SU-DHL-6 (cell line): ENCODE data around the gene GSDME.

ENCODE experiments used
- H2AFZ ChIP-seq: fragments of 200-600 bp; sonication (generic); 2 replicates; pipeline ENCODE4 v1.6.1; 2014; ENCODE audit warnings: low read depth, mild to moderate bottlenecking, moderate library complexity, mixed read lengths, antibody characterized with exemption, low read length; ENCODE audit not compliant: severe bottlenecking
- H3F3A ChIP-seq: fragments of 200-600 bp; shearing (Covaris generic); 2 replicates; pipeline ENCODE4 v1.6.0; 2016; ENCODE audit warnings: antibody characterized with exemption, mild to moderate bottlenecking; ENCODE audit not compliant: insufficient read depth
- H3K27ac ChIP-seq: fragments of 200-600 bp; sonication (generic); 2 replicates; pipeline ENCODE4 v1.5.1; 2016; ENCODE audit warnings: low read depth, mild to moderate bottlenecking, low read length, moderate library complexity, mixed read lengths
- H3K27me3 ChIP-seq: fragments of 200-600 bp; sonication (generic), shearing (Covaris generic); 2 replicates; pipeline ENCODE4 v1.6.0; 2014; ENCODE audit warnings: mild to moderate bottlenecking, low read length
- H3K36me3 ChIP-seq: fragments of 200-600 bp; sonication (generic); 2 replicates; pipeline ENCODE4 v1.6.1; 2014; ENCODE audit warnings: mild to moderate bottlenecking, low read length, mixed read lengths
- H3K4me2 ChIP-seq: fragments of 300-600, 200-600 bp; shearing (Covaris generic), sonication (generic); 2 replicates; pipeline ENCODE4 v1.6.0; 2014; ENCODE audit warnings: low read length, low read depth, mild to moderate bottlenecking; ENCODE audit not compliant: poor library complexity, severe bottlenecking
- H3K4me3 ChIP-seq: fragments of 200-600 bp; sonication (generic); 2 replicates; pipeline ENCODE4 v1.5.1; 2014; ENCODE audit warnings: antibody characterized with exemption, low read length, mild to moderate bottlenecking, mixed read lengths; ENCODE audit not compliant: insufficient read depth, poor library complexity, severe bottlenecking
- H3K79me2 ChIP-seq: fragments of 200-600 bp; sonication (generic); 2 replicates; pipeline ENCODE4 v1.6.1; 2014; ENCODE audit warnings: mild to moderate bottlenecking, low read length, moderate library complexity; ENCODE audit not compliant: insufficient read depth
- H3K9ac ChIP-seq: fragments of 200-600 bp; sonication (generic); 2 replicates; pipeline ENCODE4 v1.7.0; 2014; ENCODE audit warnings: mild to moderate bottlenecking, low read length
- H3K9me2 ChIP-seq: fragments of 200-600 bp; sonication (generic); replicated peaks from 2 replicates; pipeline ENCODE4 v1.6.1; 2014; ENCODE audit warnings: low read length; ENCODE audit not compliant: insufficient read depth
- H3K9me3 ChIP-seq: fragments of 200-600 bp; sonication (generic); 2 replicates; pipeline ENCODE4 v1.6.1; 2014; ENCODE audit warnings: low read length, mixed read lengths; ENCODE audit not compliant: insufficient read depth
- H4K20me1 ChIP-seq: fragments of 200-600 bp; sonication (generic); 2 replicates; pipeline ENCODE4 v1.6.1; 2014; ENCODE audit warnings: low read depth, mild to moderate bottlenecking, antibody characterized with exemption, low read length, moderate library complexity, mixed read lengths
- CTCF ChIP-seq: fragments of 200-600 bp; sonication (generic); IDR thresholded peaks from one replicate; pipeline ENCODE4 v1.5.1; 2017; ENCODE audit warnings: antibody characterized with exemption, mild to moderate bottlenecking, low read length, moderate library complexity; ENCODE audit not compliant: insufficient read depth, poor library complexity, severe bottlenecking
- EZH2phosphoT487 ChIP-seq: fragments of 200-600 bp; sonication (generic), shearing (Covaris generic); conservative IDR thresholded peaks from 2 replicates; pipeline ENCODE4 v1.6.1; 2018; ENCODE audit warnings: mild to moderate bottlenecking, antibody characterized with exemption, low read length, moderate library complexity, mixed read lengths

The GSDME gene

DNA sequence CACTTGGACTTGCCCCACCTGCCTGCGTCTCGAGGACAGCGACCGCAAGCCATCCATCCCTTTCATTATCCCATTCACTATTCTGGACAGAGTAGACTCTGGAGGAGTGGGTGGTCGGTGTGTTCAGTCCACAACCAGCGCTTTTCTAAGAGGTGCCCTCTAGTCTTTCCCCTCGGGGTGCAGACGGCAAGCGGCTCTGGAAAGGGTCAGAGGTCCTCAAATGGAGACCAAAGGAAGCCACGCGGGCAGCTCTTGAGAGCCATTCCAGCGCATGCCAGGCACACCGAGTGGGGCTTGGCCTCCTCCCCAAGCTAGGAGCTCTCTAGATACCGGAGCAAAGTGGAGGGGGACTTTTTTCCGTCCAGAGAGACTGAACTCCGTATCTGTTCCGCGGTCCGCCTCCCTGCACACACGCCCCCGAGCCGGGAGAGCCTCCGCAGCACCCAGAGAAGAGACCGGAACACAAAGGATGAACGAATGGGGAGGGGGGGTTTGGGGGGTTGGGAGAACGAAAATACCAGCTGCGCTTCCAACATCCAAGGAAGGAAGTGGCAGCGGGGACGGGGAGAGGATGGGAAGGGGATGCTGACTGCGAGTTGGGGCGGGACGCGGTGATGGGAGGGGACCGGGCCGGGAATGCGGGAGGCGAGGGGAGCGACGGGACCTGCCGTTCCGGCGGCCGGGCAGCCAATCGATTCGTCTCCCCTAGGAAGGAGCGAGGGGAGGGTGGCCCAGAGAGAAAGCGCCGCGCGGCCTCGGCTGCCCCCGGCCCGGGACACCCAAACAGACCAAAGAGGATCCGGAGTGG, 515 bp downstream of the GSDME start:
- H3K27ac ChIP-seq, result no peak overlapping the region
- H3K9ac ChIP-seq, result peak overlapping the region; percentile 44
- no peaks in the 10 kb centered on the region for H3K9me2 ChIP-seq
- no peaks in the 10 kb centered on the region for H3K79me2 ChIP-seq
- H3K4me2 ChIP-seq, result peak overlapping the region; percentile 53
- peak overlapping the region; percentile 47 for H2AFZ ChIP-seq
- H3K9me3 ChIP-seq, result no peaks in the 10 kb centered on the region
- TF ChIP-seq CTCF (no peak), EZH2phosphoT487 (no peak; the same call in 1 of the 2 replicates)
- H3K36me3 ChIP-seq, result no peaks in the 10 kb centered on the region
- no peaks in the 10 kb centered on the region for H3K27me3 ChIP-seq
- no peaks in the 10 kb centered on the region for H4K20me1 ChIP-seq
- H3K4me3 ChIP-seq, result peak overlapping the region; percentile 50
- no peaks in the 10 kb centered on the region for H3F3A ChIP-seq

- Histone ChIP-seq H3K4me3 (no peak overlapping the region), H3K9ac (no peak overlapping the region), H2AFZ (no peak overlapping the region), H4K20me1 (no peaks in the 10 kb centered on the region), H3K36me3 (no peaks in the 10 kb centered on the region), H3K9me3 (no peaks in the 10 kb centered on the region), H3K27ac (no peak overlapping the region), H3K9me2 (no peaks in the 10 kb centered on the region), H3K79me2 (no peaks in the 10 kb centered on the region), H3F3A (no peaks in the 10 kb centered on the region), H3K4me2 (no peak overlapping the region), H3K27me3 (no peaks in the 10 kb centered on the region)
- no peak for TF ChIP-seq CTCF
- 0 out of 2 replicates have a peak, but pooled peaks have one; percentile 58 for TF ChIP-seq EZH2phosphoT487
Observed at GRCh38 chr7:24755541-24756407, 1.5 kb downstream of the GSDME start.

GRCh38 chr7:24754906-24755506, 2.3 kb downstream of the GSDME start:
- H2AFZ ChIP-seq, result no peak overlapping the region
- H3K4me3 ChIP-seq, result no peak overlapping the region
- H3F3A ChIP-seq, result no peaks in the 10 kb centered on the region
- no peaks in the 10 kb centered on the region for H3K9me2 ChIP-seq
- TF ChIP-seq CTCF, result no peak
- no peak for TF ChIP-seq EZH2phosphoT487
- H3K9ac ChIP-seq, result no peak overlapping the region
- no peaks in the 10 kb centered on the region for H3K79me2 ChIP-seq
- H3K4me2 ChIP-seq, result no peak overlapping the region
- H4K20me1 ChIP-seq, result no peaks in the 10 kb centered on the region
- no peak overlapping the region for H3K27ac ChIP-seq
- no peaks in the 10 kb centered on the region for H3K9me3 ChIP-seq
- no peaks in the 10 kb centered on the region for H3K36me3 ChIP-seq
- no peaks in the 10 kb centered on the region for H3K27me3 ChIP-seq
